Measurements from ENCODE around the gene CD33.

DNA sequence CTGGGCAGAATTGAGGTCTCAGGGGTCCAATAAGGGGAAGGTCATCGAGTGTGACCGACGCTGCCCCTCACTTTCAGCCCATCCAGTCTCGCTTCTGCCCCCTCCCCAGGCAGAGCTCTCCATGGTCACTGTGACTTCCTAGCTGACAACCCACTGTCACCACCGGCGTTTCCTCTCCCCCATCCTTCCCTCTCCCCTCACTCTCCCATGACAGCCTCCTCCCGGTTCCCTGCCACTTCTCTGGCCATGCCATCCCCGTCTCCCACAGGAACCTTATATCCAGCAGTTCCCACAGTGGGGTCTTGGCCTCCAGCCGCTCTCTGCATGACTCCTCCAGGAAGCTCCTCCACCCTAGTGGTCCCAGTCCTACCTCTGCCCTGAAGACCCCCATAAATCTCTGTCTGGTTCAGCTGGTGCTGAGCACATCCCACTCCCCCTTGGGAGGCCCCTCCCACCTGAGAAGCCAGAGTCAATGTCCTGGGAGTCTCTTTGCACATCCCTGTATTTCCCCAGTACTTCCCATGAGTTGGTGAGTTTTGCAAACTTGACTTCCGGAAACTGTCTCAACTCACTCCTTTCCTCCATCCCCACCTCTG, 24.7 kb upstream of the CD33 start:
- TF ChIP-seq, protein P1, sequence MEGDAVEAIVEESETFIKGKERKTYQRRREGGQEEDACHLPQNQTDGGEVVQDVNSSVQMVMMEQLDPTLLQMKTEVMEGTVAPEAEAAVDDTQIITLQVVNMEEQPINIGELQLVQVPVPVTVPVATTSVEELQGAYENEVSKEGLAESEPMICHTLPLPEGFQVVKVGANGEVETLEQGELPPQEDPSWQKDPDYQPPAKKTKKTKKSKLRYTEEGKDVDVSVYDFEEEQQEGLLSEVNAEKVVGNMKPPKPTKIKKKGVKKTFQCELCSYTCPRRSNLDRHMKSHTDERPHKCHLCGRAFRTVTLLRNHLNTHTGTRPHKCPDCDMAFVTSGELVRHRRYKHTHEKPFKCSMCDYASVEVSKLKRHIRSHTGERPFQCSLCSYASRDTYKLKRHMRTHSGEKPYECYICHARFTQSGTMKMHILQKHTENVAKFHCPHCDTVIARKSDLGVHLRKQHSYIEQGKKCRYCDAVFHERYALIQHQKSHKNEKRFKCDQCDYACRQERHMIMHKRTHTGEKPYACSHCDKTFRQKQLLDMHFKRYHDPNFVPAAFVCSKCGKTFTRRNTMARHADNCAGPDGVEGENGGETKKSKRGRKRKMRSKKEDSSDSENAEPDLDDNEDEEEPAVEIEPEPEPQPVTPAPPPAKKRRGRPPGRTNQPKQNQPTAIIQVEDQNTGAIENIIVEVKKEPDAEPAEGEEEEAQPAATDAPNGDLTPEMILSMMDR (conservative IDR thresholded peaks at IDR 0.05; ENCODE audit: low read length), result no peak
- no peak for TF ChIP-seq EZH2phosphoT487 (IDR thresholded peaks at IDR 0.05; ENCODE audit: borderline replicate concordance)
